Caco-2 (cell line): ENCODE data around the gene CD36. TPM values are rescaled to one million over a fixed set of nuclear protein-coding genes. Genes with fewer than 3 reads are reported as not detected.

Source experiments
- BruUV-seq: library from RNA; stranded (reverse); fragments of 400-500 nt; replicated peaks from 2 replicates; lab custom pipeline; 2021; lab: Mats Ljungman, UMichigan
- CTCF ChIA-PET: fragments of 300-600 bp; sonication (Branson Sonifier 250); formaldehyde crosslinking; loops from one replicate; lab custom pipeline; 2022; ENCODE audit warnings: antibody characterized with exemption; lab: Charles Lee
- POLR2A ChIA-PET: fragments of 300-600 bp; sonication (Branson Sonifier 250); formaldehyde crosslinking; loops from one replicate; lab custom pipeline; 2022; ENCODE audit warnings: antibody characterized with exemption; lab: Charles Lee
- DNase-seq, 2 experiments: peaks; one replicate each; pipeline versions ENCODE4 v3.0.0 to v3.0.0-alpha.2; 2020 to 2022
- H3K27me3 ChIP-seq: replicated peaks from 2 replicates; pipeline ENCODE4 v1.6.0; 2011; ENCODE audit warnings: low read length; ENCODE audit not compliant: control insufficient read depth, insufficient read depth
- H3K36me3 ChIP-seq: 2 replicates; pipeline ENCODE4 v1.5.1; 2011; ENCODE audit warnings: low read length; ENCODE audit not compliant: control insufficient read depth, insufficient read depth
- H3K4me1 ChIP-seq: fragments of 250-450 bp; sonication (Bioruptor Pico); 2 replicates; pipeline ENCODE4 v1.5.1; 2020; ENCODE audit warnings: mild to moderate bottlenecking
- H3K4me3 ChIP-seq: 2 replicates; pipeline ENCODE4 v1.5.1; 2011; ENCODE audit warnings: low read depth, mild to moderate bottlenecking, control low read depth, low read length
- H3K9me3 ChIP-seq: fragments of 250-450 bp; sonication (Bioruptor Pico); 2 replicates; pipeline ENCODE4 v1.5.1; 2020; ENCODE audit warnings: mild to moderate bottlenecking, moderate library complexity
- H3K27ac Mint-ChIP-seq: one replicate; pipeline ENCODE4 v1.8.0; 2022; ENCODE audit warnings: mixed read lengths; ENCODE audit not compliant: unreplicated experiment
- H3K27me3 Mint-ChIP-seq: one replicate; pipeline ENCODE4 v1.8.0; 2022; ENCODE audit warnings: mixed read lengths; ENCODE audit not compliant: insufficient read depth, unreplicated experiment
- H3K36me3 Mint-ChIP-seq: one replicate; pipeline ENCODE4 v1.8.0; 2022; ENCODE audit warnings: mild to moderate bottlenecking, mixed read lengths; ENCODE audit not compliant: insufficient read depth, unreplicated experiment
- H3K4me1 Mint-ChIP-seq: one replicate; pipeline ENCODE4 v1.8.0; 2022; ENCODE audit warnings: low read depth, mixed read lengths; ENCODE audit not compliant: unreplicated experiment
- H3K4me3 Mint-ChIP-seq: one replicate; pipeline ENCODE4 v1.8.0; 2022; ENCODE audit warnings: mild to moderate bottlenecking, moderate library complexity, mixed read lengths; ENCODE audit not compliant: unreplicated experiment
- H3K9me3 Mint-ChIP-seq: one replicate; pipeline ENCODE4 v1.8.0; 2022; ENCODE audit warnings: mixed read lengths; ENCODE audit not compliant: unreplicated experiment
- CTCF ChIP-seq, 2 experiments: fragments of 200-600 bp in 1 of 2; IDR thresholded peaks; 1 replicate in 1 of 2; 2 replicates in 1 of 2; pipeline versions ENCODE4 v1.5.1 to v1.8.0; 2011 to 2022; ENCODE audit warnings: antibody characterized with exemption in 1 of 2, control low read depth in 1 of 2, inconsistent platforms in 1 of 2, low read depth in 1 of 2, low read length in 1 of 2, mild to moderate bottlenecking in 1 of 2, moderate library complexity in 1 of 2; ENCODE audit not compliant: insufficient read depth in 1 of 2, severe bottlenecking in 1 of 2, unreplicated experiment in 1 of 2
- intact Hi-C: fragments of 100-400 bp; cut with micrococcal nuclease; formaldehyde crosslinking; loops from one replicate; pipeline ENCODE4 v1.10.0; 2022; ENCODE audit not compliant: unreplicated experiment
- total RNA-seq: library from RNA; stranded (reverse); gene quantifications from 2 replicates; pipeline ENCODE4 v1.2.3, GENCODE V29; 2022

The CD36 gene
- total RNA-seq, 1 experiment from 2014 or later = not detected

GRCh38 chr7:80677629-80678028 lies 39.2 kb downstream of the CD36 start:
- intact Hi-C loops = no loop called here
- no peak for TF ChIP-seq CTCF (IDR thresholded peaks at IDR 0.05; ENCODE audit: insufficient read depth in 1 of 2, low read depth in 1 of 2, low read length in 1 of 2, severe bottlenecking in 1 of 2, unreplicated experiment in 1 of 2)
- H3K9me3 ChIP-seq = no peaks in the 10 kb centered on the region
- H3K9me3 Mint-ChIP-seq = no peaks in the 10 kb centered on the region
- no TSS peak for BruUV-seq
- no peak overlapping the region for H3K4me3 ChIP-seq
- H3K27me3 ChIP-seq = no peaks in the 10 kb centered on the region
- no peak for DNase-seq
- no peaks in the 10 kb centered on the region for H3K36me3 ChIP-seq
- no peak overlapping the region for H3K4me3 Mint-ChIP-seq
- H3K4me1 ChIP-seq = no peaks in the 10 kb centered on the region; the same call in none of the 2 replicates
- POLR2A ChIA-PET = no interaction called here
- H3K27ac Mint-ChIP-seq = no peak overlapping the region
- H3K4me1 Mint-ChIP-seq = no peaks in the 10 kb centered on the region
- no peaks in the 10 kb centered on the region for H3K27me3 Mint-ChIP-seq
- no peaks in the 10 kb centered on the region for H3K36me3 Mint-ChIP-seq
- CTCF ChIA-PET = no interaction called here

- intact Hi-C loops = no loop called here
- peak in 1 of 2 experiments; percentile 13 for TF ChIP-seq CTCF (IDR thresholded peaks at IDR 0.05; ENCODE audit: insufficient read depth in 1 of 2, low read depth in 1 of 2, low read length in 1 of 2, severe bottlenecking in 1 of 2, unreplicated experiment in 1 of 2)
- no peak overlapping the region for H3K4me3 ChIP-seq
- POLR2A ChIA-PET = interaction anchor here (1.0 kb wide), 1 partner anchor 477 kb away, joined by 3 read pairs; no protein-coding TSS in a partner anchor
- no peaks in the 10 kb centered on the region for H3K4me1 Mint-ChIP-seq
- H3K27ac Mint-ChIP-seq = no peak overlapping the region
- no peaks in the 10 kb centered on the region for H3K27me3 Mint-ChIP-seq
- H3K4me1 ChIP-seq = no peaks in the 10 kb centered on the region; the same call in none of the 2 replicates
- no peaks in the 10 kb centered on the region for H3K36me3 Mint-ChIP-seq
- DNase-seq = peak; percentile 42 to 50
- H3K9me3 ChIP-seq = no peaks in the 10 kb centered on the region
- peak overlapping the region; percentile 26 for H3K4me3 Mint-ChIP-seq
- H3K9me3 Mint-ChIP-seq = no peaks in the 10 kb centered on the region
- no peaks in the 10 kb centered on the region for H3K27me3 ChIP-seq
- CTCF ChIA-PET = interaction anchor here (1.0 kb wide), 1 partner anchor 240 kb away, joined by 5 read pairs; the partner anchor contains the start of gene SEMA3C
- no peaks in the 10 kb centered on the region for H3K36me3 ChIP-seq
- no TSS peak for BruUV-seq
These were observed 40.3 kb downstream of the CD36 start for GRCh38 chr7:80678707-80679106.

- H3K27ac Mint-ChIP-seq = no peak overlapping the region
- TF ChIP-seq CTCF (IDR thresholded peaks at IDR 0.05; ENCODE audit: insufficient read depth in 1 of 2, low read depth in 1 of 2, low read length in 1 of 2, severe bottlenecking in 1 of 2, unreplicated experiment in 1 of 2) = no peak
- H3K36me3 Mint-ChIP-seq = no peaks in the 10 kb centered on the region
- H3K9me3 Mint-ChIP-seq = no peaks in the 10 kb centered on the region
- no peak overlapping the region for H3K4me3 Mint-ChIP-seq
- CTCF ChIA-PET = interaction anchor here (1.3 kb wide), 1 partner anchor 790 kb away, joined by 3 read pairs; no protein-coding TSS in a partner anchor
- no TSS peak for BruUV-seq
- H3K4me3 ChIP-seq = no peak overlapping the region
- no peaks in the 10 kb centered on the region for H3K36me3 ChIP-seq
- POLR2A ChIA-PET = no interaction called here
- intact Hi-C loops = no loop called here
- H3K27me3 ChIP-seq = no peaks in the 10 kb centered on the region
- no peaks in the 10 kb centered on the region for H3K9me3 ChIP-seq
- no peak for DNase-seq
- no peaks in the 10 kb centered on the region; the same call in none of the 2 replicates for H3K4me1 ChIP-seq
- no peaks in the 10 kb centered on the region for H3K4me1 Mint-ChIP-seq
- no peaks in the 10 kb centered on the region for H3K27me3 Mint-ChIP-seq
These were observed 41.8 kb downstream of the CD36 start for GRCh38 chr7:80679921-80680907.
